ENCODE data around the gene ACIN1.

Gene ACIN1

GRCh38 chr14:23094666-23095195 lies at the start of gene ACIN1:
Gene ACIN1 (minus strand): TSS chr14:23095136. CDS start chr14:23095112, 24 bp downstream.
- no peak for DNase-seq

DNA sequence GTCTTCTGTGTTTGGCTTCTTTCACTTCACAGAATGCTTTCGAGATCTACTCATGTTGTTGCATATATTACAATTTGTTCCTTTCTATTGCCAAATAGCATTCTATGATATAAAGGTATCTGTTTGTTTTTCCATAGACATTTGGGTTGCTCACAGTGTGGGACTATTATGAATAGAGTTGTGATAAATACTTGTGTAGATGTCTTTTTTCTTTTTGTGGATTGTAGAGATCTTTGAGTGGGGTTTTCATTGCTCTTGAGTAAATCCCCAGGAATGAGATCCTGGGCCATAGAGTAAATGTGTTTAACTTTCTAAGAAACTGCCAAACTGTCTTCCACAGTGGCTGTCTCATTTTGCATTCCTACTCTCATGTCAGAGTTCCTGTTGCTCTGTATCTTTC lies 49.0 kb upstream of the ACIN1 start:
- DNase-seq: no peak

GRCh38 chr14:23142826-23143225 lies 47.9 kb upstream of the ACIN1 start:
- no peak for DNase-seq

GRCh38 chr14:23141706-23142444 lies 46.9 kb upstream of the ACIN1 start:
- no peak for DNase-seq

GRCh38 chr14:23140371-23140770 lies 45.4 kb upstream of the ACIN1 start:
- no peak for DNase-seq

GRCh38 chr14:23139874-23140273 lies 44.9 kb upstream of the ACIN1 start:
- no peak for DNase-seq

GRCh38 chr14:23137813-23138535 lies 43.0 kb upstream of the ACIN1 start:
- no peak for DNase-seq

DNA sequence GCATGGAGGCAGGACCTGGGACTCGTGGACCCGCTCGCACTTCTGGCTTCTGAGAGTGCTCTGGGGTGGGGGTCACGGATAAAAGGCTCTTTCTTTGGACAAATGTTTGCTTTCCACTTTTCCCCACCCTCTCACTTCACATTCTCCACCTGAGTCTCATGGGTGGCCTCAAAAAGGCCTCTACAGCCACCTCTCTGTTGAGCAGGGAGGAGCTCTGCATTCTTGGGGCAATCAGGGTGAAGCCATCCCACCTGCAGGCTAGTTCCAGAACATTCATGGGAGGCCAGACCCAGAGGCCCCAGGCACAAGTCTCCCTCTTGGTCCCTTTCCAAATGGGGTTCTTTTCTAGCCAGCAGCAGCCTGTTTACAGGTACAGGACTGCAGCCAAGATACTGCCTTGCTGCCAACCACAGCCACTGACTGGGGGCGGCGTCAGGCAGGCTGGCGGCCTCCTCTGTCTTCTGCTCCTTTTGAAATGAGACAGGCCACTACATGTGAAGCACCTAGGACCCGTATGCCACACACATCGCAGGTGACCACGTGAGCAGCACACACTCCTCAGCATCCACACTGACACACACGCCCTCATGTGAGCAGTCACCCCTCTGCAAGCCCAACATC lies 42.4 kb upstream of the ACIN1 start:
- no peak for DNase-seq

GRCh38 chr14:23136566-23137133 lies 41.7 kb upstream of the ACIN1 start:
- DNase-seq: no peak

DNA sequence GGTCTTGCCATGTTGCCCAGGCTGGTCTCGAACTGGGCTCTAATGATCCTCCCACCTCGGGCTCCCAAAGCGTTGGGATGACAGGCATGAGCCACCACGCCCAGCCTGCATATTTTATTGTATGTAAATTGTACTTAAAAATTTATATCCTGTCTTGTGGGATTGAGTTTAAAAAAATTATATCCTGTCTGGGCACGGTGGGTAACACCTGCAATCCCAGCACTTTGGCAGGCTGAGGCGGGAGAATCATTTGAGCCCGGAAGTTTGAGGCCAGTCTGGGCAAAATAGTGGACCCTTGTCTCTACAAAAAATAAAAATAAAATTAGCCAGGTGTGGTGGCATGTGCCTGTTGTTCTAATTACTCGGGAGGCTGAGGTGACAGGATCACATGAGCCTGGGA lies 38.0 kb upstream of the ACIN1 start:
- no peak for DNase-seq

- no peak for DNase-seq
Observed at GRCh38 chr14:23131482-23131881, 36.5 kb upstream of the ACIN1 start.

DNA sequence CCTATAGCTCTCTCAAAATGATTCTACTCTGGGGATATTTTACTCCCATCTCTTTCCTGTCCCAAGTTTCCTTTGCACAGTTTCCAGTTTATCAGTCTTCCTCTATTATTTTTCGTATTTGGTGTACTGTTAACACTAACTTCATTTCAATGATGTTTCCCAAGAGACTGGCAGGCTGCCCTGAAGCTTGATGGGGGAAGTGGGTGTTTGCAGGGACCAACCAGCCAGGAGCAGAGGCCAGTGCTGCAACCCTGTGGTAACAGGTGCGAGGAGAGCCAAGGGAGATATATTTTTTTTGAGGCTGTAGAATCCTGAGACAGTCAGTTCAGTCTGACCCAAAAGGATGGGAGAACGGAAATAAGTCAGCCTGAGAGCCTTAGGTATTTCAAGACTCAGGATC lies 35.9 kb upstream of the ACIN1 start:
- DNase-seq: no peak

GRCh38 chr14:23129759-23130316 lies 34.9 kb upstream of the ACIN1 start:
- DNase-seq: no peak

- no peak for DNase-seq
Observed at GRCh38 chr14:23128969-23129758, 34.2 kb upstream of the ACIN1 start.

DNA sequence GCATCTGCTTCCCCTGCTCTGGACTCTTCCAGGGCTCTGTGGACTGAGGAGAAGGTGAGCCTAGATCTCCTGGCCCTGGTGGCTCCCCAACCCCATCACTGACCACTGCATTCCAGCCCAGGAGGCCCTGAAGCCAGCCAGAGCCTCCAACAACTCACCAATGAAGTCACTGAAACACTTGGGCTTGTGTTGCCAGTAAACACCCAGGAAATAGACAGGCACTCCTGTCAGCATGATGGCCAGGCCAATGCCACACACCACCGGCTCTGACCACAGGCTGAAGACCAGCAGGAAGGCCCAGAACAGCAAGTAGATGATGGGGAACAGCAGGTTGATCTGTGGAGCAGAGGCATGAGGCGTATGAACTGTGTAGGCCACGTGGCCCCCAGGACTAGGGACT lies 32.9 kb upstream of the ACIN1 start:
- DNase-seq: no peak

- no peak for DNase-seq
Observed at GRCh38 chr14:23126548-23127278, 31.8 kb upstream of the ACIN1 start.

DNA sequence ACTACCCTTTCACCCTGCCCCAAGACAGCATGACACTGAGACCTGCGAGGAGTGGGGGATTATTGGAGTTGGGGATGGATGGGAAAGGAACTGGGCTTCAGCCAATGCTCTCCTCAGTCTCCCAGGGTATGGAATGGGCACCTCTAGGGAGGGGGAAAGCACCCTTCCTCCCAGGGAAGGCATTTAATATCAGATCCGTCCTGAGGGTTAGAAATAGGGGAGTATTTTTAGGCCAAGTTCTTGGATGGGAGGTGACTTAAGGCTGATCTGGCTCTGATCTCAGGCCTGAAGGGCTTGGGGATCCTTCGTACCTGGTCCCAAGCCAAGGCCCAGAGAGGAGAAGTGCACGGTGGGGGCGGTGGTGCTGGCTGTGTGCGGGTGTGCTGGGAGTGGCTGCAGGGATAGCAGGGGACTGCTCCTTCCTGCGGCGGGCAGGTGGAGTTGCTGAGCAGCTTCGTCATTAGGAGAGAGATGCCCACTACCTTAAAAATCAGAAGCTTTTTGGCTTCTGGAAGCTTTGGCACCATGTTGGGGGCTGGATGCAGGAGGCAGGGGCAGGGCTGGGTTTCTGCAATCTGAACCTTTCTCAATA lies 31.1 kb upstream of the ACIN1 start:
- no peak for DNase-seq

- DNase-seq: no peak
Observed at GRCh38 chr14:23125011-23125410, 30.1 kb upstream of the ACIN1 start.

DNA sequence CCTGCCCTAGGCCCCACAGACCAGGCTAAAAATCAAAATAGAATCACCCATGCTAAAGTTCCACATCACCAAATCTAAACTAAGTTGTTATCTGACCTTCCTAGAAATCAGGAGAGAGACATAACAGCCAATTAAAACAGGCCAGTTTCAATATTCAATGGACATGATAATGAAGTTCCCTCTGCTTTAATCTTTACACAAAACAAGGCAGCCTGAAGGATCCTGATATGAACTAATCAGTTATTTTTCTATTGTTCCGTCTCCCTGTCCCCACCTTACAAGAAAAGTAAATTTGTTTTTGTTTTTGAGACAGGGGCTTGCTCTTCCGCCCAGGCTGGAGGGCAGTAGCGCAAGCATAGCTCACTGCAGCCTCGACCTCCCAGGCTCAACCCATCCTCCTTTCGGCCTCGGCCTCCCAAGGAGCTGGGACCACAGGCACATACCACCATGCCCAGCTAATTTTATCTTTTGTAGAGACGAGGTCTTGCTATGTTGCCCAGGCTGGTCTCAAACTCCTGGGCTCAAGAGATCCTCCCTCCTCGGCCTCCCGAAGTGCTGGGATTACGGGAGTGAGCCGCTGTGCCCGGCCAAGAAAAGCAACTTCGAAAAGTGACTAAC lies 29.5 kb upstream of the ACIN1 start:
- DNase-seq: no peak

GRCh38 chr14:23123419-23123818 lies 28.5 kb upstream of the ACIN1 start:
- no peak for DNase-seq

GRCh38 chr14:23122086-23122485 lies 27.1 kb upstream of the ACIN1 start:
- no peak for DNase-seq
